ENCODE data around the gene RNF181.

- TF ChIP-seq CTCF (IDR thresholded peaks at IDR 0.05; ENCODE audit: low read length), result no peak
- TF ChIP-seq EZH2 (optimal IDR thresholded peaks at IDR 0.05; ENCODE audit: low read depth, low read length), result no peak
Measured at GRCh38 chr2:85578243-85579180, 17.0 kb upstream of the RNF181 start.

Measured in MM.1S (cell line).